Smooth muscle cell (in vitro differentiated cells): Measurements from ENCODE around the gene KRTAP10-7. TPM values are rescaled to one million over a fixed set of nuclear protein-coding genes. Genes with fewer than 3 reads are reported as not detected.
A peak's percentile ranks its signal among the peaks of the same experiment; 100 is the strongest.

Source experiments
- DNase-seq: peaks from one replicate; lab custom pipeline; 2025; ENCODE audit not compliant: unreplicated experiment; lab: John Stamatoyannopoulos, UW
- H2AFZ ChIP-seq: fragments of 200-600 bp; sonication (generic); 2 replicates; pipeline ENCODE4 v1.6.0; 2016; ENCODE audit warnings: antibody characterized with exemption, low read depth, mild to moderate bottlenecking
- H3F3A ChIP-seq: fragments of 200-600 bp; sonication (generic); 2 replicates; pipeline ENCODE4 v1.6.0; 2017; ENCODE audit warnings: antibody characterized with exemption, low read depth
- H3K27ac ChIP-seq: fragments of 200-600 bp; sonication (generic); 2 replicates; pipeline ENCODE4 v1.5.1; 2016; ENCODE audit warnings: low read depth, mild to moderate bottlenecking
- H3K27me3 ChIP-seq: fragments of 200-600 bp; sonication (generic); 2 replicates; pipeline ENCODE4 v1.6.1; 2016; ENCODE audit warnings: low read depth, mild to moderate bottlenecking
- H3K36me3 ChIP-seq: fragments of 200-600 bp; sonication (generic); 2 replicates; pipeline ENCODE4 v1.5.1; 2016; ENCODE audit warnings: low read depth
- H3K4me1 ChIP-seq: fragments of 200-600 bp; sonication (generic); 2 replicates; pipeline ENCODE4 v1.5.1; 2016; ENCODE audit warnings: low read depth
- H3K4me2 ChIP-seq: fragments of 200-600 bp; sonication (generic); 2 replicates; pipeline ENCODE4 v1.6.0; 2016; ENCODE audit warnings: mild to moderate bottlenecking
- H3K4me3 ChIP-seq: fragments of 200-600 bp; sonication (generic); 2 replicates; pipeline ENCODE4 v1.5.1; 2016; ENCODE audit warnings: mild to moderate bottlenecking
- H3K79me2 ChIP-seq: fragments of 200-600 bp; sonication (generic); 2 replicates; pipeline ENCODE4 v1.6.0; 2016; ENCODE audit warnings: low read depth, mild to moderate bottlenecking
- H3K9ac ChIP-seq: fragments of 200-600 bp; sonication (generic); 2 replicates; pipeline ENCODE4 v1.6.0; 2016; ENCODE audit warnings: low read depth
- H3K9me3 ChIP-seq: fragments of 200-600 bp; sonication (generic); replicated peaks from 2 replicates; pipeline ENCODE4 v1.5.1; 2016; ENCODE audit warnings: low read depth
- H4K20me1 ChIP-seq: fragments of 200-600 bp; sonication (generic); 2 replicates; pipeline ENCODE4 v1.6.0; 2016; ENCODE audit warnings: low read depth
- CTCF ChIP-seq: fragments of 200-600 bp; sonication (generic); IDR thresholded peaks from 2 replicates; pipeline ENCODE4 v1.5.1; 2017; ENCODE audit warnings: borderline replicate concordance, mild to moderate bottlenecking, antibody characterized with exemption; ENCODE audit not compliant: insufficient read depth, poor library complexity, severe bottlenecking
- WGBS: methylation state at CpG from one replicate; pipeline ENCODE4 v1.1.7; 2016; ENCODE audit warnings: low lambda C conversion rate; 5-methylcytosine and 5-hydroxymethylcytosine counted together
- polyA plus RNA-seq: library from polyadenylated mRNA; unstranded; fragments of >200 nt; fragmentation: Nextera tagmentation; extraction: Ambion mirVana; gene quantifications from 2 replicates; pipeline ENCODE4 v1.2.1, GENCODE V29; 2016
- total RNA-seq: library from RNA; depleted of rRNA; stranded (reverse); fragments of >200 nt; gene quantifications from 2 replicates; pipeline ENCODE4 v1.2.3, GENCODE V29; 2014

KRTAP10-7 gene
- total and polyA plus RNA-seq, 2 experiments from 2014 or later: not detected

- Histone ChIP-seq H3K4me3 (no peak overlapping the region), H3K36me3 (no peaks in the 10 kb centered on the region), H3K4me1 (peaks cover 19% of the 10 kb centered on the region), H3K27me3 (no peaks in the 10 kb centered on the region), H3K4me2 (peak overlapping the region; percentile 4), H3F3A (peaks cover 3% of the 10 kb centered on the region), H2AFZ (peak overlapping the region; percentile 11), H3K79me2 (no peaks in the 10 kb centered on the region), H3K27ac (peak overlapping the region; percentile 57), H4K20me1 (no peaks in the 10 kb centered on the region), H3K9ac (peak overlapping the region; percentile 8), H3K9me3 (no peaks in the 10 kb centered on the region)
- WGBS: 86% methylated on average over 12 of the region's 12 CpGs
- DNase-seq: no peak
- TF ChIP-seq CTCF: no peak
Measured at GRCh38 chr21:44594406-44594916, 5.9 kb upstream of the KRTAP10-7 start.

- Histone ChIP-seq H3K4me1 (peaks cover 19% of the 10 kb centered on the region), H3K4me3 (no peak overlapping the region), H3K9ac (no peak overlapping the region), H3K27me3 (no peaks in the 10 kb centered on the region), H4K20me1 (no peaks in the 10 kb centered on the region), H2AFZ (no peak overlapping the region), H3K36me3 (no peaks in the 10 kb centered on the region), H3K4me2 (no peak overlapping the region), H3K27ac (no peak overlapping the region), H3F3A (peaks cover 3% of the 10 kb centered on the region), H3K9me3 (no peaks in the 10 kb centered on the region), H3K79me2 (no peaks in the 10 kb centered on the region)
- WGBS: 89% methylated on average over 6 of the region's 6 CpGs
- DNase-seq: no peak
- TF ChIP-seq CTCF: no peak
Measured at GRCh38 chr21:44595524-44595923, 4.9 kb upstream of the KRTAP10-7 start.

- H3K9ac ChIP-seq: no peak overlapping the region
- no peak overlapping the region for H3K4me2 ChIP-seq
- WGBS: 86% methylated on average over 9 of the region's 9 CpGs
- peaks cover 19% of the 10 kb centered on the region for H3K4me1 ChIP-seq
- TF ChIP-seq CTCF: no peak
- no peaks in the 10 kb centered on the region for H3K27me3 ChIP-seq
- H3K79me2 ChIP-seq: no peaks in the 10 kb centered on the region
- H3F3A ChIP-seq: peaks cover 3% of the 10 kb centered on the region
- H3K36me3 ChIP-seq: no peaks in the 10 kb centered on the region
- no peak overlapping the region for H3K27ac ChIP-seq
- no peak overlapping the region for H3K4me3 ChIP-seq
- DNase-seq: no peak
- no peaks in the 10 kb centered on the region for H4K20me1 ChIP-seq
- no peaks in the 10 kb centered on the region for H3K9me3 ChIP-seq
- H2AFZ ChIP-seq: no peak overlapping the region
Measured at GRCh38 chr21:44596068-44596725, 4.2 kb upstream of the KRTAP10-7 start.

GRCh38 chr21:44598061-44598460, 2.3 kb upstream of the KRTAP10-7 start:
- no peak overlapping the region for H3K9ac ChIP-seq
- H3K27me3 ChIP-seq: no peaks in the 10 kb centered on the region
- no peak for TF ChIP-seq CTCF
- no peaks in the 10 kb centered on the region for H3K36me3 ChIP-seq
- no peaks in the 10 kb centered on the region for H4K20me1 ChIP-seq
- DNase-seq: no peak
- H3K4me3 ChIP-seq: no peak overlapping the region
- WGBS: 57% methylated on average over 11 of the region's 11 CpGs
- peak overlapping the region; percentile 59 for H2AFZ ChIP-seq
- H3K9me3 ChIP-seq: no peaks in the 10 kb centered on the region
- no peaks in the 10 kb centered on the region for H3K79me2 ChIP-seq
- H3K27ac ChIP-seq: no peak overlapping the region
- H3F3A ChIP-seq: peaks cover 3% of the 10 kb centered on the region
- no peak overlapping the region for H3K4me2 ChIP-seq
- peaks cover 17% of the 10 kb centered on the region for H3K4me1 ChIP-seq
